Nephron progenitor cell (in vitro differentiated cells): ENCODE measurements around the gene GNPDA1.

Experiments used
- DNase-seq: peaks from one replicate; pipeline ENCODE4 v3.0.0; 2021
- H3K27ac Mint-ChIP-seq: 2 replicates; pipeline ENCODE4 v1.8.0; 2021; ENCODE audit warnings: mild to moderate bottlenecking, moderate library complexity, mixed read lengths
- H3K27me3 Mint-ChIP-seq: 2 replicates; pipeline ENCODE4 v1.8.0; 2021; ENCODE audit warnings: mild to moderate bottlenecking, low read depth, mixed read lengths; ENCODE audit not compliant: poor library complexity
- H3K36me3 Mint-ChIP-seq: 2 replicates; pipeline ENCODE4 v1.8.0; 2021; ENCODE audit warnings: low read depth, mixed read lengths
- H3K4me1 Mint-ChIP-seq: 2 replicates; pipeline ENCODE4 v1.8.0; 2021; ENCODE audit warnings: mixed read lengths
- H3K4me3 Mint-ChIP-seq: 2 replicates; pipeline ENCODE4 v1.8.0; 2021; ENCODE audit warnings: mild to moderate bottlenecking, moderate library complexity, mixed read lengths
- H3K9me3 Mint-ChIP-seq: 2 replicates; pipeline ENCODE4 v1.8.0; 2021; ENCODE audit warnings: mild to moderate bottlenecking, moderate library complexity, mixed read lengths
- TF ChIP-seq, protein P1 (sequence below): fragments of 200-600 bp; sonication (generic); IDR thresholded peaks from 2 replicates; pipeline ENCODE4 v1.5.0; 2021; ENCODE audit warnings: antibody characterized with exemption

GNPDA1 gene

DNA sequence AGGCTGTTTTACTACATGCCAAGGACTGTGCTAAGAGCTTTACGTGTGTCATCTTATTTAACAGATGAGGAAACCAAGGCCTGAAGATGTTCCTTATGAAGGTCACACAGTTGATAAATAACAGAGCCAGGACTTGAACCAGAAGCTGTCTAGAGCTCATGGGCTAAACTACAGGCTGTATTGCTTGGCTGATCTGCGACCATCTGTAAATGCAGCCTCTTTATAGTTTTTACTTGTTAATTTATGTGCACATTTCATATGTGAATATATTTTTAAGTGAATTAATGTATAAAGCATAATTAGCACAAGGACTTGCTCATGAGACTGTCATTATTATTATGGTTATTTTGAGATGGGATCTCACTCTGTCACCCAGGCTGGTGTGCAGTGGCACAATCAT, 19.3 kb upstream of the GNPDA1 start:
- Mint-ChIP-seq H3K4me1 (peaks cover 14% of the 10 kb centered on the region), H3K4me3 (no peak overlapping the region), H3K27me3 (peaks cover 15% of the 10 kb centered on the region), H3K27ac (no peak overlapping the region), H3K9me3 (peaks cover 3% of the 10 kb centered on the region), H3K36me3 (no peaks in the 10 kb centered on the region)
- TF ChIP-seq, protein P1, sequence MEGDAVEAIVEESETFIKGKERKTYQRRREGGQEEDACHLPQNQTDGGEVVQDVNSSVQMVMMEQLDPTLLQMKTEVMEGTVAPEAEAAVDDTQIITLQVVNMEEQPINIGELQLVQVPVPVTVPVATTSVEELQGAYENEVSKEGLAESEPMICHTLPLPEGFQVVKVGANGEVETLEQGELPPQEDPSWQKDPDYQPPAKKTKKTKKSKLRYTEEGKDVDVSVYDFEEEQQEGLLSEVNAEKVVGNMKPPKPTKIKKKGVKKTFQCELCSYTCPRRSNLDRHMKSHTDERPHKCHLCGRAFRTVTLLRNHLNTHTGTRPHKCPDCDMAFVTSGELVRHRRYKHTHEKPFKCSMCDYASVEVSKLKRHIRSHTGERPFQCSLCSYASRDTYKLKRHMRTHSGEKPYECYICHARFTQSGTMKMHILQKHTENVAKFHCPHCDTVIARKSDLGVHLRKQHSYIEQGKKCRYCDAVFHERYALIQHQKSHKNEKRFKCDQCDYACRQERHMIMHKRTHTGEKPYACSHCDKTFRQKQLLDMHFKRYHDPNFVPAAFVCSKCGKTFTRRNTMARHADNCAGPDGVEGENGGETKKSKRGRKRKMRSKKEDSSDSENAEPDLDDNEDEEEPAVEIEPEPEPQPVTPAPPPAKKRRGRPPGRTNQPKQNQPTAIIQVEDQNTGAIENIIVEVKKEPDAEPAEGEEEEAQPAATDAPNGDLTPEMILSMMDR = no peak
- no peak for DNase-seq

DNA sequence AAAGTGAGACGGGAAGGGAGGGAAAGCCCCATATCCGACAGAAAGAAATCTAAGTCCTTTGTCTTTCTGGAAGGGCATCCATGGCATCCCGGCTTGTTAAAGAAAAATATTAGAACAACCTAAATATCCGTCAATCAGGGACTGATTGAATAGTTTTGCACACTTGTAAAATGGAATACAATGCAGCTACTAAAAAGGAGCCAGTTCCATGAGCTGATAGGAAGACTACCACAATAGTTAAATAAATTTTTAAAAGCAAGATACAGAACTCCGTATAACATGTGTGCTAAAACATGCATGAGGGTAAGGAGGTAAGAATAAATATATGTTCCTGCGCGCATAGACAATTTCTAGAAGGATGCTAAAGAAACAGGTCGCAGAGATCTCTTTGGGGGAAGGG, 12.8 kb upstream of the GNPDA1 start:
- Mint-ChIP-seq H3K4me1 (peaks cover 19% of the 10 kb centered on the region), H3K36me3 (peaks cover under 1% of the 10 kb centered on the region), H3K27ac (no peak overlapping the region), H3K27me3 (peaks cover 19% of the 10 kb centered on the region), H3K9me3 (peaks cover 4% of the 10 kb centered on the region), H3K4me3 (peak overlapping the region; percentile 85)
- TF ChIP-seq, protein P1 = no peak
- no peak for DNase-seq

DNA sequence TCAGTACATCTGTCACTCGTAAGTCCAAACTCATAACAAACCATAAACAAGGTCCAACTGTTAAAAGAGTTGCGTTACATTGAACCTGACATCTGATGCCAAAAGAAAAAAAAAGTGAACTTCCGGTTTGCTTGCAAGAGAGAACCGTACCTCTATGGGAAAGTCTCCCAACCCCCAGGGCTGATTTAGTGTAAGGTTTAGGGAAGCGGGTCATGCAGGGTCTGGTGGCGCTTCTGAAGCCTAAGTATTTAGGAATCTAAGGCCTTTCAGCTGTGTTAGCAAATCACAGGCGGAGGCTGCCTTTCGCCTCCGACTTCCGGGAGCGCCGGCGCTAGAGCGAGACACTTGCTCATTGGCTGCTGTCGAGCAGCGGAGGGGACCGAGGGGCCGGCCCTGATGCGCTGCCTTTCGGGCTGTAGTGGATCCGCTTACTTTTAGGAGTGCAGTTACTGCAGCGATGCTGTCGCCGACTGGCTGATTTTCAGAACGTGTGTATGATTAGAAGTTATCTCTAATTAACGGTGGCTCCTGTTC, 12.0 kb upstream of the GNPDA1 start:
- peaks cover 19% of the 10 kb centered on the region for H3K4me1 Mint-ChIP-seq
- peaks cover 18% of the 10 kb centered on the region for H3K27me3 Mint-ChIP-seq
- H3K4me3 Mint-ChIP-seq = peak overlapping the region; percentile 85
- peak; percentile 88 for DNase-seq
- H3K36me3 Mint-ChIP-seq = peaks cover 6% of the 10 kb centered on the region
- H3K27ac Mint-ChIP-seq = peak overlapping the region; percentile 99
- TF ChIP-seq, protein P1 = no peak
- peaks cover 12% of the 10 kb centered on the region for H3K9me3 Mint-ChIP-seq

DNA sequence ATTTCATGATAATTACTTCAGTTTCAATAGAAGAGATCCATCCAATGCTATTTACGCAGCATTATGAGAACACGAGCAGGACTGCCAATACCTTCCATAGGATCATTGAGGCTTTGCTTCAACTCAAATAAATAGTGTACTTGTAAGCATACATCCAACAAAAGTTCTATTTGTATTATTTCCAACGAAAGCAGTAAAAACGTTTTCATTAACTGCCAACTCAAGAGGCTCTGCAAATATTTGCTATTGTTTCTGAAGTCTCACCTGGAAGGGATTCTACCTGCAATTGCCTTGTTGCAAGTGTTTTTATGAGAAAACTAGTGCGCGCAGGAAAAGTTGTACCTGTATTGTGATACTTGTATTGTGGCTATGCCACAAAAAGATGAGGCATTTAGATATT, 11.0 kb upstream of the GNPDA1 start:
- Mint-ChIP-seq H3K4me3 (peak overlapping the region; percentile 85), H3K36me3 (peaks cover 6% of the 10 kb centered on the region), H3K4me1 (peaks cover 19% of the 10 kb centered on the region), H3K27ac (no peak overlapping the region), H3K27me3 (peaks cover 20% of the 10 kb centered on the region), H3K9me3 (peaks cover 14% of the 10 kb centered on the region)
- TF ChIP-seq, protein P1 = no peak
- DNase-seq = no peak

DNA sequence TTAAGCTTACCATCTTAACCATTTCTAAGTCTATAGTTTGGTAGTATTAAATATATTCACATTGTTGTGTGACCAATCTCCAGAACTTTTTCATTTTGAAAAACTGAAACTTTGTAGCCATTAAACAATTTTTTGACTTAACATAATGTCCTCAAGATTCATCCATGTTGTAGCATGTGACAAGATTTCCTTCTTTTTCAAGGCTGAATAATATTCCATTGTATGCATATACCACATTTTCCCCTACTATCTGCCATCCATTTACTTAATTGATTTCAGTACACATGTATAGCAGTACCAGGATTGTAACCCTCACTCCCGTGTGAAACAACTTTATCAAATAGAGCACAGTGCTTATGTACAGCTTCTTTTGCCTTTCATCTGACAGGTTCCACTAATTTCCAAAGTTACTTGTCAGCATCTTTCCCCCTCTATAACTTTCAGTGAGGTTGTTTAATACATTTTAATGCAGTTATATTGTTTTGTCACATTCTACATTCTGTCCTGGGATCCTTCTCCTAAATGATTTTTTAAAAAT, 7.4 kb upstream of the GNPDA1 start:
- H3K9me3 Mint-ChIP-seq = peaks cover 14% of the 10 kb centered on the region
- TF ChIP-seq, protein P1 = no peak
- no peak overlapping the region for H3K4me3 Mint-ChIP-seq
- peaks cover 6% of the 10 kb centered on the region for H3K36me3 Mint-ChIP-seq
- peaks cover 19% of the 10 kb centered on the region for H3K4me1 Mint-ChIP-seq
- no peak for DNase-seq
- no peak overlapping the region for H3K27ac Mint-ChIP-seq
- H3K27me3 Mint-ChIP-seq = peaks cover 26% of the 10 kb centered on the region

DNA sequence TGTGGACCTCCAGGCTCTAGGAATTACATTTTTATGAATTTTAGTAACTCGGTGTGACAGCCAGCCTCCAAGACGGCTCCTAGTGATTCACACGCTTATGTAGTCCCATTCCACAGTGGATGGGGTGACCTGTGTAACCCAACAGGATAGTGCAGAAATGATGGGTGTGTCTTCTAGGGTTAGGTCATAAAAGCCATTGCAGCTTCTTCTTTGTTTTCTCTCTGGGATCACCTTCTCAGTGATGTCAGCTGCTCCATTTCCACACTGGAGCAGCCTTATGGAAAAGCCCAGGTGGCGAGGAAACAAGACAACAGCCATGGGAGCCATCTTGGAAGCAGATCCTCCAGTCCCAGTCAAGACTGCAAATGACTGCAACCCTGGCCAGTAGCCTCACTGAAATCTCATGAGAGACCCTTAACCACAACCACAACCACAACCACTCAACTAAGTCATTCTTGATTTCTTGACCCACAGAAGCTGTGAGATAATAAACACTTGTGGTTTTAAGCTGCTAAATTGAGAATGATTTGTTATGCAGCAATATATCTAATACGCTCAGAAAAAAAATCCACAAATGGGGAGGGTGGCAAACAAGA, 5.1 kb upstream of the GNPDA1 start:
- peaks cover 6% of the 10 kb centered on the region for H3K36me3 Mint-ChIP-seq
- H3K27ac Mint-ChIP-seq = no peak overlapping the region
- peaks cover 14% of the 10 kb centered on the region for H3K9me3 Mint-ChIP-seq
- TF ChIP-seq, protein P1 = no peak
- H3K4me3 Mint-ChIP-seq = no peak overlapping the region
- H3K27me3 Mint-ChIP-seq = peaks cover 25% of the 10 kb centered on the region
- no peak for DNase-seq
- H3K4me1 Mint-ChIP-seq = peaks cover 24% of the 10 kb centered on the region
